SHP77 (cell line): ENCODE measurements around the gene CHERP.

ENCODE experiments used
- DNase-seq, 2 experiments: peaks; one replicate each; lab custom pipeline; 2025; lab: John Stamatoyannopoulos, UW

Gene CHERP

DNA sequence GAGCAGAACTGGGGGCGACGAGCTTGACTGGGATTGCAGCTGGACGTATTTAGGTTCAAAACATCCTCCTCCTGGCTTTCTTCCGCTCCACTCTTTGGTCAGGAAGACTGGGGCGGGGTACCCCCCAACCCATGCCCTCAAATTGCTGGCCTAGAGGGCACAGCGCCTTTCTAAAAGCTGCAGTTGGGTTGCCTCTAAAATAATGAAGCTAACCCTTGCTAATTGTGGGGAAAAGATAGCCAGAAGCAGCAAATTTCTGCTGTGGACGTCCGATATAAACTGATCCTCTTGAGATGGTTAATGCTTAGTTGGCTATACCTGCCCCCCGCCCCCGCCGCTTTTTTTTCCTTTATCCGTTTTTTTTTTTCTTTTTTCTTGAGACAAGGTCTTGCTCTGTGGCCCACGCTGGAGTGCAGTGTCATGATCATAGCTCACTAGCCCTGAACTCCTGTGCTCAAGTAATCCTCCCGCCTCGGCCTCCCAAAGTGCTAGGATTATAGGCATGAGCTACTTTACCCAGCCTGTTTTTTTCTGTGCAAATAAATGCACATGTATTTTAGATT lies 754 bp upstream of the CHERP start:
- DNase-seq: no peak

- DNase-seq: no peak
Measured at GRCh38 chr19:16541526-16542044, 652 bp downstream of the CHERP start.

DNA sequence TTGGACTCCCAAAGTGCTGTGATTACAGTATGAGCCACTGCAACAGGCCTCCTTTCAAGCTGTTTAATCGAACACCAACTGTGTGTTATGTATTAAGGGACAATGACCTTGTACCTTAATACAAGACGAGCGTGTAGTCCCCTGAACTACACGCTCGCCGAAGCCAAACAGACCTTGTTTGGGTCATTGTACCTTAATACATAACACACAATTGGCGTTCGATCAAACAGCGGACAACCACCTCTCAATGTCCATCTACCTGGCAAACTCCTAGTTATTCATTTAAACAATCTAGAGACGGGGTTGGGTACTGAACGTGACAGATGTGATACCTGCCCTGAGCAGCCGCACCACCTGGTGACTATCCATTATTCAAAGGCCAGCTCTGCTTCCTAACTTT lies 1.3 kb downstream of the CHERP start:
- no peak for DNase-seq

GRCh38 chr19:16537111-16537510 lies 5.1 kb downstream of the CHERP start:
- DNase-seq: no peak

- no peak for DNase-seq
Measured at GRCh38 chr19:16536130-16536529, 6.1 kb downstream of the CHERP start.

DNA sequence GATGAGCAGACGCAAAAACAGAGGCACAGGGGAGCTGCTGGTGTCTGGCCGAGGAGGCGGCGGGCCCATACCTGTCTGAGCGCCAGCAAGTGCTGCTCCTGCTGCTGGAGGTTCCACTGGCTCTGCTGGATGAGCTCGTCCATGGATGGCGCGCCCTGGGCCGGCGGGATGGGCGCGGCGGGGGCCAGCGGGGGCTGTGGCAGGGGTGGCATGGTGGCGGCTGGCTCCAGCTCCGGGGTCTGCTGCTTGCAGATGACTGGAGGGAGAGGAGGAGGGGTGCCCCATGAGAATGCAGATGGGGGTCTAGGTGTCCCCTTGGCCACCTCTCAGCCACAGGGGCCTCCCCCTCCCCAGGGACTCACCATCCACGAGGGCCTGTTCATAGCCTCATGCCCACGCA lies 6.9 kb downstream of the CHERP start:
- no peak for DNase-seq

- DNase-seq: no peak
Measured at GRCh38 chr19:16532440-16533234, 9.6 kb downstream of the CHERP start.

- no peak for DNase-seq
Measured at GRCh38 chr19:16531380-16531669, 10.9 kb downstream of the CHERP start.

DNA sequence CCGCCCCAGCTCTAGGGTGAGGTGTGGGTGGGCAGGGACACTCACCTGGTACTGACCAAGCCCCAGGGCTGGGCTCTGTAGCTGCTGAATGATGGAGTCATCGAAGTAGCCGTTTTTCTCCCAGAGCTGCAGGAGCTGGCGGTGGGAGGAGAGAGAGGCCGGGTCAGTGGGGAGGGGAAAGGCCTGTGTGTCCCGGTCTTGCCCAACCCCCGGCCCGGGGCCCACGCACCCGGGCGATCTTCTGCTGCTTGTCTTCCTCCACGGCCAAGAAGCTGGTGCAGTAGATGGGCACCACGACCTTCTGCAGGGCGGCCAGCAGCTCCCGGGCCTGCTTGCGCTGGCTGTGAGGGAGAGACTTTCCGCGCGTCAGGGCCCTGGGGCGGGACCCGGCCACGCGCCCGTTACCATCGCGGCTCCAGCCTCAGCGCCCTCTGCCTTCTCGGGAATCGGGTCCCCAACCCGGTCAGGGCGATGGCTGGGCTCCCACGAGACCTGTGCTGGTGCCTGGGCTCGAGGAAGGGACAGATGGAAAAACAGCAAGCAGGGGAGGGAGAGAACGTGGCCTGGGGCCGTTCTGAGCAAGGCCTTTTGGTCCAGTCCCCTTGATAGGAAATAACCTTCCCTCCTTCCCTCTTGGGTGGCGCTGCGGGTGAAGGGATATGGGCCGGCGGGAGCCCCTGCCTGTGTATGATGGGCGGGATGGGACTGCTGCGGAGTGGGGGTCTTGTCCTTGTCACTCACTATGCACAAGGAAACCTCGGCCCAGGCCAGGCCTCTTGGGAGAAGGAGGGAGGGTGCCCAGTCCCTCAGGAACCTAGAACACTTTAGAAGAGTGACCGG lies 11.5 kb downstream of the CHERP start:
- DNase-seq: no peak

DNA sequence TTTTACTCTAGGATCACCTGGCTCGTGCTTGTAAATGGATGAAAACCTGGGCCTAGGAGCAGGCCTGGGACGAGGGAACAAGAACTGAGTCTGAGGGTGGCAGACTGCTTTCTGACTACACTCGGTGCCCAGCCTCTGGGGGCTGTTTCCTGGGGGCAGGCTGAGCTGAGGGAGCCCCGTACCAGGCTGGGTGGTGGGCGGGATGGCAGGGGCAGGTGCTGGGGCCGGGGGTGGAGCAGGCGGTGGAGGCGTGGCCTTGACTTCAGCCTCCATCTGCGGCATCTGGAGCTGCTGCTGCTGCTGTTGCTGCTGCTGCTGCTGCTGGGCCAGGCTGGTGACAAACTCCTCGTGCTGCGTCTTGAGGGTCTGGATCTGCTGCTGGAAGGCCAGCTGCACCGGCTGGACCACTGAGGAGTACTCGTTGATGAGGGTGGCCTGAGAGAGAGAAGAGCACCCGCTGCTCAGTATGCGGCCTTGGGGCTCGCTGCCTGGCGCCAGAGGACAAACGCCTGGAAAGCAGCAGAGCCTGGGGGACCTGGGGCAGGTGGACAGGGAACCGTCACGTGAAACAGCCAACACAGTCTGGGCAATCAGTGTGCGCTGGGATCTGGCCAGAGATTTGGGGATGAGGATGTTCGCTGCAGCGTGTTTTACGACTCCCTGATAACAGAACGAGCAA lies 12.6 kb downstream of the CHERP start:
- no peak for DNase-seq

- peak in 1 of 2 experiments; percentile 13 for DNase-seq
Measured at GRCh38 chr19:16527971-16528521, 14.2 kb downstream of the CHERP start.

DNA sequence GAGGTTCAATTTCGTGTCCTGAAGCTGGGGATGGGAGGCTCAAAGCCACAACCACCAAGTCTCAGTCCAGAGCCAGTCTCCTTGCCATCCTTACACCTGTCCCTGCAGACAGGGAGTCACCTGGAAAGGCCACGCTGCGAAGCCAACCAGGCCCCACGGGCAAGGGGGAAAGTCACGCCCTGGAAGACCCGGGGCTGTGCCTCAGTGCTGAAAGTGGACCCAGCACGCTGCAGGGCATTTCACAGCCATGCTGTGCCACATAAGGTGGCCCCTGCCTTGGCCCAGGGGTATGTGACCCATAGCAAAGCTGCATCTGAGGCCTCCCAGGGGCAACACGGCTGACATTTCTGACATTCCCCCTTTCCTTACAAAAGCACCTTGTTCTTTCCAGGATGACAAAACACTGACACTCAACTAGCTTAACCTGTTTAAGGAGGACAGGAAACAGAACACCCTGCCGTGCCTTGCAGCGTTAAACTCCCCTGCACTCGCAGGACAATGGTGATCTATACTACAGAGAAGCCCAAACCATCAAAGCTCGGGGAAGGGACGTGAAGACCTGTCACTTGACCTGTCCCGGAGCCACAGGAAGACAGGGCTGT lies 14.8 kb downstream of the CHERP start:
- DNase-seq: no peak

DNA sequence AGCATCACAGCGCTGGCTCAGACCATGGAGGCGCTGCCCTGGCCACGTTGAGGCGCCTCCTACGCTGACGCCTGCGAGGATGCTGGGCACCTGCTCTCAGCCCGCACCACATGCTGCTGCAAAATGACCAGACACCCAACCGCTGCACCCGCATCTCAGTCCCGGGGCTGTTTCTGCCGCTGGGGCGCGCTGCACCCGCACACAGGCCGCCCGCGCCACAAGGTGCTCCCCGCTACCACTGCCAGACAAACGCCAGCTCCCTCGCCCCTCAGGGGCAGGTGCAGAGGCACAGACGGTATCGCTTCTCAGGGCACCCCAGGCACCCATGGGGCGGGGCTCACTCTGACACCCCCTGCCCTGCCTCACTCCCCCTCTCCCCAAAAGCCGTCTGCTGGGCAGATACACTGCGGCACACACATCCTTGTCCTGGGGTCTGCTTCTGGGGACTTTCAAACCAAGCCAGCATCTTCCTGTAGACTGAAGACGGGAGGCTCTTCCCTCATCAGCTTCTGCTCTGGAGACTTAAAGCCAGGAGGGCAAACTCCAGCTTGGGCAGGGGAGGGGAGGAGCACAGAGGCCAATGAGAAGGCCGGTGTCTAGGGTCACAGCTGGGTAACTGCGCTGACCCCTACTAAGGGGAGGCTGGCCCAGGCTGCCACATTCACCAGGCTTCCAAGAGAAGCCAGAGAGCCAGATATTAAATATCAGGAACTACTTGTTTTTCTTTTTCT lies 16.3 kb downstream of the CHERP start:
- no peak for DNase-seq

DNA sequence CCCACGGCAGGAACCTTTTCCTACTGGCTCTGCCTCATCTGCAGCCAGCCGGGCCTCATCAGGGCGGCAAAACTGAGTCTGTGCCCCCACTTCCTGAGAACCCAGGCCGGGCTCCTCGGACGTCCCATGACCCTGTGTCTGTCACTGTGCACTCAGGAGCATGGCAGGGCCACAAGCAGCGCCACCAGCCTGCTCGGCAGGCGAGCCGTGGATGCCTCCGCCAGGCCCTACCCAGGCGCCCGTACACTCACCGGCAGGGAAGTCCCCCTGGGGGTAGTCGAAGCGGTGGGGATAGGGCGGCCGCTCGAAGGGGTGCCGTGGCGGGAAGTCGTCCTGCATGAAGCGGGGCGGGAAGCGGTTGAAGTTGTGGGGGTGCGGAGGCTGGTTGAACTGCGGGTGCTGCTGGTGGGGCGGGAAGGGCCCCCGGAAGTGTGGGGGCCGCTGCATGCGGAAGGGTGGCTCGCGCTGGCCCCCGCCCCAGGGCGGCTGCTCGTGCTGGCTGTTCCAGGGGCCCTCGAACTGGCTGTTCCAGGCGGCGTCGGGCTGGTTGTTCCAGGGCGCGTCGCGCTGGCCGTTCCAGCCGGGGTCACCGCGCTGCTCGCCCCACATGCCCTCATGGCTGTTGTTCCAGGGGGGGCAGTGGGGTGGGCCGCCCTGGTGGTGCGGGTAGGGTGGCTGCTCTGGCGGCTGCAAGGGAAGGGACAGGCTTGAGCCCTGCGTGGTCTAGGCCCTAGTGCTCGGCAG lies 17.1 kb downstream of the CHERP start:
- no peak for DNase-seq

- DNase-seq: no peak
Measured at GRCh38 chr19:16522559-16523377, 19.5 kb downstream of the CHERP start.

- DNase-seq: no peak
Measured at GRCh38 chr19:16521715-16522289, 20.4 kb downstream of the CHERP start.

DNA sequence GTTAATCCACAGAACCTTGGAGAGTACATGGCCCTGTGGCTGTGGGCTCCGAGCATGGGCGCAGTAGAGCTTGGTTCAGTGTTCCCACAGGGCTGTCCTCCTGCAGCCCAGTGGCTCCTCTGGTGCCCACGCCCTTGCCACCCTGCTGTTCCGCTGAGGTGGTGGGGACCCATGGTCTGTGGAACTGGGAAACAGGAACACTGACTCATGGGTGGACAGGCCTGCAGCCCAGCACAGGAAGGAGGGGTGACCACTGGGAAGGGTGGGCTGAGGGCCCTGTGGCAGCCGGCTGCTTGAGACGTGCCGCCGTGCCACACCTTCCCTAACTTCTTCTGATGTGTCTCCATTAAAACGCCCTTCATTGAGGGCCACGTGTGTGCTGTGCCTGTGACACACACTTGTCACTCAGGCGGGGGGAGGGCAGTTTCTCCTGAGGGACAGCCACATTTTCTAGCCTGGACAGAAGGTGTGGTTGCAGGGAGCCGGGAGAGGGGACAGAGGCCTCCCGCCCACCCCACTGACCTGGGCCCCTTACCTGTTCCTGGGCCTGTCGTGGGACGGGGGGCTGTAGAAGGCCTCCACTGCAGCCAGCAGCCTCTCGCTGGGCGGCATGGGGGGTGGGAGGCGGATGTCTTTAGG lies 21.1 kb downstream of the CHERP start:
- DNase-seq: no peak
